ENCODE data around the gene LYG2.

DNA sequence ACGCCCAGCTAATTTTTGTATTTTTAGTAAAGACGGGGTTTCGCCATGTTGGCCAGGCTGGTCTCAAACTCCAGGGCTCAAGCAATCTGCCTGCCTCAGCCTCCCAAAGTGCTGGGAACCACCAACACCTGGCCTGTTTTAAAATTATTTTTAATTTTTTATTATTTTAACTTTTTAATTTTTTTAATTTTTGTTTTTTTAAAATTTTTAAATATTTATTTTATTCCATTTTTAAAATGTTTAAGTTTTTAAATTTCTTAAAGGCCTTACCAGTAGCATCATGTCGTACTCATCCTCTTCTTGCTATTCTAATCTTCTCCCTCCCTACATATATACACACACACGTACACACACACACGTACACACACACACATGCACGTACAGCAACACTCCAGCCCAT is 44.1 kb upstream of the LYG2 start:
- TF ChIP-seq EZH2 (IDR thresholded peaks at IDR 0.05; ENCODE audit: borderline replicate concordance, low read depth, low read length, poor library complexity, severe bottlenecking): no peak
- TF ChIP-seq, protein P1, sequence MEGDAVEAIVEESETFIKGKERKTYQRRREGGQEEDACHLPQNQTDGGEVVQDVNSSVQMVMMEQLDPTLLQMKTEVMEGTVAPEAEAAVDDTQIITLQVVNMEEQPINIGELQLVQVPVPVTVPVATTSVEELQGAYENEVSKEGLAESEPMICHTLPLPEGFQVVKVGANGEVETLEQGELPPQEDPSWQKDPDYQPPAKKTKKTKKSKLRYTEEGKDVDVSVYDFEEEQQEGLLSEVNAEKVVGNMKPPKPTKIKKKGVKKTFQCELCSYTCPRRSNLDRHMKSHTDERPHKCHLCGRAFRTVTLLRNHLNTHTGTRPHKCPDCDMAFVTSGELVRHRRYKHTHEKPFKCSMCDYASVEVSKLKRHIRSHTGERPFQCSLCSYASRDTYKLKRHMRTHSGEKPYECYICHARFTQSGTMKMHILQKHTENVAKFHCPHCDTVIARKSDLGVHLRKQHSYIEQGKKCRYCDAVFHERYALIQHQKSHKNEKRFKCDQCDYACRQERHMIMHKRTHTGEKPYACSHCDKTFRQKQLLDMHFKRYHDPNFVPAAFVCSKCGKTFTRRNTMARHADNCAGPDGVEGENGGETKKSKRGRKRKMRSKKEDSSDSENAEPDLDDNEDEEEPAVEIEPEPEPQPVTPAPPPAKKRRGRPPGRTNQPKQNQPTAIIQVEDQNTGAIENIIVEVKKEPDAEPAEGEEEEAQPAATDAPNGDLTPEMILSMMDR (conservative IDR thresholded peaks at IDR 0.05; ENCODE audit: low read depth, low read length): no peak
